GM12874 (cell line): ENCODE data around the gene NTNG2.

ENCODE experiments used
- TF ChIP-seq, protein P1 (sequence below): IDR thresholded peaks from 2 replicates; pipeline ENCODE4 v1.5.1; 2011; ENCODE audit warnings: low read depth, mild to moderate bottlenecking, control low read depth, low read length, moderate library complexity; ENCODE audit not compliant: insufficient read depth

NTNG2 gene

DNA sequence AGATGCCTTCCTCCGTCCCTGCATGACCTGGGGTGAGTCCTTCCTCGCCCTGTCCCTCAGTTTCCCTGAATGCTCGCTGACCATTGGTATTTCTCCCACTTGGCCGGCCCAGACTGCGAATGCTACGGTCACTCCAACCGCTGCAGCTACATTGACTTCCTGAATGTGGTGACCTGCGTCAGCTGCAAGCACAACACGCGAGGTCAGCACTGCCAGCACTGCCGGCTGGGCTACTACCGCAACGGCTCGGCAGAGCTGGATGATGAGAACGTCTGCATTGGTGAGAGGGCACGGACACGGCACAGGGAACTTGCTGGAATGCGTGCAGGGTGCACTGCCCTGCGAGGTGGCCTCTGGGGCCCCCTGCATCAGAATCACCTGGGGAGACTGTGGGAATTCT is 77.1 kb downstream of the NTNG2 start:
- TF ChIP-seq, protein P1, sequence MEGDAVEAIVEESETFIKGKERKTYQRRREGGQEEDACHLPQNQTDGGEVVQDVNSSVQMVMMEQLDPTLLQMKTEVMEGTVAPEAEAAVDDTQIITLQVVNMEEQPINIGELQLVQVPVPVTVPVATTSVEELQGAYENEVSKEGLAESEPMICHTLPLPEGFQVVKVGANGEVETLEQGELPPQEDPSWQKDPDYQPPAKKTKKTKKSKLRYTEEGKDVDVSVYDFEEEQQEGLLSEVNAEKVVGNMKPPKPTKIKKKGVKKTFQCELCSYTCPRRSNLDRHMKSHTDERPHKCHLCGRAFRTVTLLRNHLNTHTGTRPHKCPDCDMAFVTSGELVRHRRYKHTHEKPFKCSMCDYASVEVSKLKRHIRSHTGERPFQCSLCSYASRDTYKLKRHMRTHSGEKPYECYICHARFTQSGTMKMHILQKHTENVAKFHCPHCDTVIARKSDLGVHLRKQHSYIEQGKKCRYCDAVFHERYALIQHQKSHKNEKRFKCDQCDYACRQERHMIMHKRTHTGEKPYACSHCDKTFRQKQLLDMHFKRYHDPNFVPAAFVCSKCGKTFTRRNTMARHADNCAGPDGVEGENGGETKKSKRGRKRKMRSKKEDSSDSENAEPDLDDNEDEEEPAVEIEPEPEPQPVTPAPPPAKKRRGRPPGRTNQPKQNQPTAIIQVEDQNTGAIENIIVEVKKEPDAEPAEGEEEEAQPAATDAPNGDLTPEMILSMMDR: no peak

DNA sequence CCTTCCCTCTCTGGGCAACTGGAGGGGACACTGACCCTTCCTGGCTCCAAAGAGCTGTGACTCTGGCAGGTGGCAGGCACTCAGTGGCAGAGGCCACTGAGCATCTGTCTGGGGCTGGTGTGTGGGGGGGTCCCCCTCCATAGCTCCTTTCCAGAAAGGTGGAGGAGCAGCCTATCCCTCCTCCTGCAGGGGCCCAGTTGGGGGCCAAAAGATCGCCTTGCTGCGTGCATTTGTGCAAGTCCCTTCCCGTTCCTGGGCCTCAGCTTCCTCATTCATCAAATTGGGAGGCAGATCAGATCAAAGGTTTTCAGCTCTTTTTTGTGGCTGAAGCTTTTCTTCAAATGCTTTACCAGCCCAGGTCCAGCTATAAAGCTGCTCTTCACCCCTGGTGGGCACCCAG is 77.7 kb downstream of the NTNG2 start:
- TF ChIP-seq, protein P1: no peak

DNA sequence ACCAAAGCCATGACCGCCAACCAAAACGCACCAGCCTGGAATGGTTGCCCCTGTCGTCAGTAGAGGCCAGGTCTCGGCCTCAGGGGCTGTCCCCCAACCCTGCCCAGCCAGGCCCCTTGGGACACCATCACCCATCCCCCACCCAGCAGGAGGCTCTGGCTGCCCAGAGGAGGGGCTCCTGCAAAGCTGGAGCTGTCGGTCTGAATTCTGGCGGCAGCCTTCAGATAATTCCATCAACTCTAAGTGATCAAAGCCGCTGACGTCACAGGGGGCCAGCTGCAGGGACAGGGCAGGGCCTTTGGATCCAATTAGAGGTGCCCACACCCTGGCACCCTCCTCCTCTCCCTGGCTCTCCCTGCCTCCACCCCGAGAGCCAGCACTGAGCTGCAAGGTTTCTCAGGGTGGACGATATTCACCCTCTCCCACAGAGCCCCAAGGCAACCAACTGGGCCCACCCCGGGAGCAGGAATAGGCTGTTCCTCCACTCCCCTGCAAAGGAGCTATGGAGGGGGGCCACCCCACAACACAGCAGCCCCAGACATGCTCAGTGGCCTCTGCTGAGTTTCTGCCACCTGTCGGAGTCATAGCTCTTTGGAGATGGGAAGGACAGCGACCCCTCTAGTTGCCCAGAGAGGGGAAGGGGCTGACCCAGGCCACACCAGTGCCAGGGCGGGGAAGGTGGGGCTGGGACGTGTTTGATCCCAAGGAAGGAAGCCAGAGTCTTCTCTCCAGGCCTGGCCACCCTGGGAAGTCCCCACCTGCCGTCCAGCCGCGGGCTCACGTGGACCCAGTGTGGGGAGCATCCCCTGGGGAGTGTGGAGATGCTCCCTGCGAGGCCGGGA is 78.4 kb downstream of the NTNG2 start:
- TF ChIP-seq, protein P1: no peak

DNA sequence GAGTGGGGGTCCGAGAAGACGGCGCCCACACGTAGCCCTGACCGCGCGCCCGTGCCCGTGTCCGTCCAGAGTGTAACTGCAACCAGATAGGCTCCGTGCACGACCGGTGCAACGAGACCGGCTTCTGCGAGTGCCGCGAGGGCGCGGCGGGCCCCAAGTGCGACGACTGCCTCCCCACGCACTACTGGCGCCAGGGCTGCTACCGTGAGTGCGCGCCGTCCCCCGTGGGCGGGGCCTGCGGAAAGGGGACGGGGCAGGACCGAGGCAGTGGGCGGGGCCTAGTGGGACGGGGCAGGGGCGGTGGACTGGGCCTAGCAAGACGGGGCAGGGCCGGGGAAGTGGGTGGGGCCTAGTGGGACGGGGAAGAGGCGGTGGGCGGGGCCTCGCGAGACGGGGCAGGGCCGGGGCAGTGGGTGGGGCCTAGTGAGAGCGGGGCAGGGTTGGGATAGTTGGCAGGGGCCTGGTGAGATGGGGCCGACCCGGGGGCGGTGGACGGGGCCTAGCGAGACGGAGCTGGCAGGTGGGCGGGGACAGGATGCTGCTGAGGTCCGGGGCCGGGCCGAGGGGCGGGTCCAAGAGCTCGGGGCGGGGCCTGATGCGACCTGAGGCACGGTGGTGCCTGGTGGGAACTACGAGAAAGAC is 79.1 kb downstream of the NTNG2 start:
- TF ChIP-seq, protein P1: no peak

DNA sequence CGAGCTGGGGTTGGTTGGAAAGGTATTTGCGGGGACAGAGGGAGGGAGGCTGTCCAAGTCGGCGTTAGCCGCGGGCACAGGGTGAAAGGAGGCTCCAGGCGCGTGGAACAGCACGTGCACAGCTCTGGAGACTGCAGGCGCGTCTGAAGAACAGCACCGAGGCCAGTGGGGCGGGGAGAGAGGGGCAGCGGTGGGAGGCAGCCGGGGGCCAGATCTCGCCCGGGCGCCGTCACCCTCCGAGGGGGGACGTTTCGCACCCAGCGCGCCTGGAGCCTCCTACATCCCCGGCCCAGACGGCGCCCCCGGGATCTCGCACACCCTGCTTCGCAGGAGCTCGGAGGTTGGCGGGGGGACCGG is 79.6 kb downstream of the NTNG2 start:
- TF ChIP-seq, protein P1: no peak

DNA sequence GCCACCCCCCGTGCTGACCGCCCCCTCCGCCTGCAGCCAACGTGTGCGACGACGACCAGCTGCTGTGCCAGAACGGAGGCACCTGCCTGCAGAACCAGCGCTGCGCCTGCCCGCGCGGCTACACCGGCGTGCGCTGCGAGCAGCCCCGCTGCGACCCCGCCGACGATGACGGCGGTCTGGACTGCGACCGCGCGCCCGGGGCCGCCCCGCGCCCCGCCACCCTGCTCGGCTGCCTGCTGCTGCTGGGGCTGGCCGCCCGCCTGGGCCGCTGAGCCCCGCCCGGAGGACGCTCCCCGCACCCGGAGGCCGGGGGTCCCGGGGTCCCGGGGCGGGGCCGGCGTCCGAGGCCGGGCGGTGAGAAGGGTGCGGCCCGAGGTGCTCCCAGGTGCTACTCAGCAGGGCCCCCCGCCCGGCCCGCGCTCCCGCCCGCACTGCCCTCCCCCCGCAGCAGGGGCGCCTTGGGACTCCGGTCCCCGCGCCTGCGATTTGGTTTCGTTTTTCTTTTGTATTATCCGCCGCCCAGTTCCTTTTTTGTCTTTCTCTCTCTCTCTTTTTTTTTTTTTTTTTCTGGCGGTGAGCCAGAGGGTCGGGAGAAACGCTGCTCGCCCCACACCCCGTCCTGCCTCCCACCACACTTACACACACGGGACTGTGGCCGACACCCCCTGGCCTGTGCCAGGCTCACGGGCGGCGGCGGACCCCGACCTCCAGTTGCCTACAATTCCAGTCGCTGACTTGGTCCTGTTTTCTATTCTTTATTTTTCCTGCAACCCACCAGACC is 80.2 kb downstream of the NTNG2 start:
- TF ChIP-seq, protein P1: 0 out of 2 replicates have a peak, but pooled peaks have one; percentile 3

DNA sequence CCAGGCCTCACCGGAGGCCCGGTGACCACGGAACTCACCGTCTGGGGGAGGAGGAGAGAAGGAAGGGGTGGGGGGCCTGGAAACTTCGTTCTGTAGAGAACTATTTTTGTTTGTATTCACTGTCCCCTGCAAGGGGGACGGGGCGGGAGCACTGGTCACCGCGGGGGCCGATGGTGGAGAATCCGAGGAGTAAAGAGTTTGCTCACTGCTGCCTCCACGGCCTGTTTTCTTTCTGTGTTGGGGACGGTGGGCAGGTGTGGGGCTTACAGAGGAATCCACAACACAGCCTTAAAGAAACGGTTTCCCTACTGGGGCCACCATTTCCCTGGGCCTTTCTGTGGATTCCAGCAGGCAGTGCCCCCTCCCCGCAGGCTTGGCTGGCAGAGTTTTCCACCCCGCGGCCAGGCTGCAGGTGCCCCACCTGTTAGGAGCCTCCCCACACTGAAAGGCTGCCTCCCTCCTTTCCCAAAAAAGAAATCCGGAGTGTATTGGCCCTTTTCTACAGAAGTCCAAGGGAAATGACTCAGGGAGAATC is 80.8 kb downstream of the NTNG2 start:
- TF ChIP-seq, protein P1: 0 out of 2 replicates have a peak, but pooled peaks have one; percentile 8
